CD8-positive, alpha-beta memory T cell (primary cell): Measurements from ENCODE around the gene CDC23. TPM values are rescaled to one million over a fixed set of nuclear protein-coding genes. Genes with fewer than 3 reads are reported as not detected.

Source experiments
- CTCF ChIA-PET: fragments of 350-600 bp; sonication (Branson Sonifier 250); formaldehyde crosslinking; loops from one replicate; lab custom pipeline; 2021; ENCODE audit warnings: antibody characterized with exemption; lab: Charles Lee
- POLR2A ChIA-PET: fragments of 350-600 bp; sonication (Branson Sonifier 250); formaldehyde crosslinking; loops from one replicate; lab custom pipeline; 2021; ENCODE audit warnings: antibody characterized with exemption; lab: Charles Lee
- DNase-seq, 5 donors: peaks; one replicate each; pipeline versions ENCODE4 v3.0.0 to v3.0.0-alpha.2; 2020 to 2022; ENCODE audit warnings: mixed read lengths in 1 of 5
- H3K27ac ChIP-seq: one replicate; pipeline ENCODE4 v1.7.0; 2013; ENCODE audit warnings: low read depth, mild to moderate bottlenecking, low read length, moderate library complexity
- H3K27me3 ChIP-seq: 2 replicates; pipeline ENCODE4 v1.7.0; 2013; ENCODE audit warnings: low read length, mild to moderate bottlenecking; ENCODE audit not compliant: insufficient read depth, poor library complexity, severe bottlenecking
- H3K36me3 ChIP-seq: 2 replicates; pipeline ENCODE4 v1.7.0; 2013; ENCODE audit warnings: mild to moderate bottlenecking, low read length, moderate library complexity; ENCODE audit not compliant: insufficient read depth
- H3K4me1 ChIP-seq: 2 replicates; pipeline ENCODE4 v1.7.0; 2013; ENCODE audit warnings: mild to moderate bottlenecking, low read length, moderate library complexity; ENCODE audit not compliant: insufficient read depth
- H3K4me3 ChIP-seq: 2 replicates; pipeline ENCODE4 v1.7.0; 2013; ENCODE audit warnings: mild to moderate bottlenecking, low read length
- H3K9me3 ChIP-seq: 2 replicates; pipeline ENCODE4 v1.7.0; 2013; ENCODE audit warnings: mild to moderate bottlenecking, low read length
- H3K27ac Mint-ChIP-seq, 8 donors: one replicate each; pipeline ENCODE4 v1.8.0; 2020 to 2021; ENCODE audit warnings: mixed read lengths in 8 of 8, mild to moderate bottlenecking in 6 of 8, inconsistent platforms in 3 of 8, moderate library complexity in 3 of 8
- H3K27me3 Mint-ChIP-seq, 2 donors: one replicate each; pipeline ENCODE4 v1.8.0; 2020 to 2021; ENCODE audit warnings: mixed read lengths in 2 of 2, mild to moderate bottlenecking in 1 of 2, moderate library complexity in 1 of 2
- H3K36me3 Mint-ChIP-seq, 3 donors: one replicate each; pipeline ENCODE4 v1.8.0; 2020 to 2021; ENCODE audit warnings: mixed read lengths in 3 of 3, inconsistent platforms in 1 of 3, mild to moderate bottlenecking in 1 of 3
- H3K4me1 Mint-ChIP-seq, 3 donors: one replicate each; pipeline ENCODE4 v1.8.0; 2020 to 2021; ENCODE audit warnings: mixed read lengths in 3 of 3, inconsistent platforms in 1 of 3, mild to moderate bottlenecking in 1 of 3
- H3K4me3 Mint-ChIP-seq, 7 donors: one replicate each; pipeline ENCODE4 v1.8.0; 2020 to 2021; ENCODE audit warnings: mixed read lengths in 7 of 7, mild to moderate bottlenecking in 6 of 7, moderate library complexity in 4 of 7, inconsistent platforms in 2 of 7
- H3K9me3 Mint-ChIP-seq, 5 donors: one replicate each; pipeline ENCODE4 v1.8.0; 2020 to 2022; ENCODE audit warnings: mixed read lengths in 5 of 5, mild to moderate bottlenecking in 3 of 5, moderate library complexity in 2 of 5, inconsistent platforms in 1 of 5
- polyA plus RNA-seq: library from polyadenylated mRNA; unstranded; fragments of 300-500 nt; fragmentation: Illumina TruSeq; gene quantifications from one replicate; pipeline ENCODE4 v1.2.3, GENCODE V29; 2021
- total RNA-seq, 2 experiments: library from RNA; stranded (reverse); gene quantifications; one replicate each; pipeline ENCODE4 v1.2.3, GENCODE V29; 2021

CDC23 gene
- total and polyA plus RNA-seq, 3 experiments from 2014 or later = 21.9 to 49.7 (median 48.7) TPM

DNA sequence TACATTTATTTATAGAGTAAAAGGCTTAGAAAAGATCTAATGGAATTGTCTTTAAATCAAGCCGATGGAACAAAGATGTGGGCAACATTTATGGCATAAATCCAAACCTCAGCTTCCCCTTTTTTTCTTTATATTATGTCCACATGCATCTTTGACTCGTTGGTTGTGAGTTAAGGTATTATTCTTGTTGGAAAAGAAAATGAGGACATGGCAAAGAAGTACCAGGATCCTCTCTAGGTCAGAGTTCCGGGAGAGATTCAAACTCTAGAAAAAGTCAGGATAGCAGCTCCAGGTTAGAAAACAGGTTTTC, 73.4 kb downstream of the CDC23 start:
- no peak overlapping the region for H3K4me3 Mint-ChIP-seq
- no peak overlapping the region for H3K27ac Mint-ChIP-seq
- peaks cover 20 to 28% of the 10 kb centered on the region in 2 donors for H3K27me3 Mint-ChIP-seq
- CTCF ChIA-PET = interaction anchor here (0.7 kb wide), 1 partner anchor 104 kb away, joined by 4 read pairs; no protein-coding TSS in a partner anchor
- Histone ChIP-seq H3K9me3 (no peaks in the 10 kb centered on the region), H3K27me3 (no peaks in the 10 kb centered on the region), H3K4me1 (no peaks in the 10 kb centered on the region), H3K36me3 (no peaks in the 10 kb centered on the region), H3K4me3 (no peak overlapping the region), H3K27ac (no peak overlapping the region)
- no peak for DNase-seq
- POLR2A ChIA-PET = interaction anchor here (0.6 kb wide), 1 partner anchor 17 kb away, joined by 4 read pairs; no protein-coding TSS in a partner anchor
- no peaks in the 10 kb centered on the region for H3K4me1 Mint-ChIP-seq
- H3K36me3 Mint-ChIP-seq = peaks cover 0 to 3% (median 0%) of the 10 kb centered on the region in 3 donors
- no peaks in the 10 kb centered on the region for H3K9me3 Mint-ChIP-seq

- POLR2A ChIA-PET = interaction anchor here (0.6 kb wide), 1 partner anchor 17 kb away, joined by 4 read pairs; no protein-coding TSS in a partner anchor
- Mint-ChIP-seq H3K4me3 (no peak within 1 kb of the TSS), H3K27me3 (peaks cover 20 to 28% of the 10 kb centered on the region in 2 donors), H3K9me3 (no peaks in the 10 kb centered on the region), H3K27ac (no peak within 1 kb of the TSS), H3K36me3 (peaks cover 0 to 3% (median 0%) of the 10 kb centered on the region in 3 donors), H3K4me1 (no peaks in the 10 kb centered on the region)
- CTCF ChIA-PET = interaction anchor here (0.7 kb wide), 1 partner anchor 104 kb away, joined by 4 read pairs; no protein-coding TSS in a partner anchor
- no peaks in the 10 kb centered on the region for H3K36me3 ChIP-seq
- H3K9me3 ChIP-seq = no peaks in the 10 kb centered on the region
- no peaks in the 10 kb centered on the region for H3K27me3 ChIP-seq
- H3K4me3 ChIP-seq = no peak within 1 kb of the TSS
- no peaks in the 10 kb centered on the region for H3K4me1 ChIP-seq
- DNase-seq = no peak
- H3K27ac ChIP-seq = no peak within 1 kb of the TSS
These were observed 74.0 kb downstream of the CDC23 start, which contains the start of gene NME5 for GRCh38 chr5:138138949-138139780. TSS of gene NME5 (minus strand) at chr5:138139428. CDS start at chr5:138138780, 648 bp downstream.

Other genes with a start within 250 kb of the CDC23 start
- gene FAM13B, start 180.2 kb downstream of the CDC23 start, total RNA-seq = 10 to 100 TPM; 25.3 to 28.9 TPM
- gene FAM13B, start 180.2 kb downstream of the CDC23 start, polyA plus RNA-seq = 37.2 TPM
- gene WNT8A, start 129.3 kb downstream of the CDC23 start, total RNA-seq = not detected
- gene WNT8A, start 129.3 kb downstream of the CDC23 start, polyA plus RNA-seq = not detected
- not detected for gene NME5, start 73.9 kb downstream of the CDC23 start, total RNA-seq
- gene NME5, start 73.9 kb downstream of the CDC23 start, polyA plus RNA-seq = not detected
- 10 to 100 TPM; 62.6 to 64.8 TPM for gene BRD8, start 34.7 kb downstream of the CDC23 start, total RNA-seq
- 23.2 TPM for gene BRD8, start 34.7 kb downstream of the CDC23 start, polyA plus RNA-seq
- gene KIF20A, start 34.2 kb downstream of the CDC23 start, total RNA-seq = 10 to 100 TPM; 27.2 to 29.3 TPM
- gene KIF20A, start 34.2 kb downstream of the CDC23 start, polyA plus RNA-seq = 0.13 TPM
- gene GFRA3, start 61.3 kb upstream of the CDC23 start, total RNA-seq = not detected
- gene GFRA3, start 61.3 kb upstream of the CDC23 start, polyA plus RNA-seq = not detected
- 1 to 10 TPM; 4.3 to 5.3 TPM for gene CDC25C, start 118.5 kb upstream of the CDC23 start, total RNA-seq
- gene CDC25C, start 118.5 kb upstream of the CDC23 start, polyA plus RNA-seq = not detected
- gene FAM53C, start 124.9 kb upstream of the CDC23 start, total RNA-seq = 10 to 100 TPM; 29.5 to 32.2 TPM
- gene FAM53C, start 124.9 kb upstream of the CDC23 start, polyA plus RNA-seq = 20.6 TPM
- gene KDM3B, start 139.4 kb upstream of the CDC23 start, total RNA-seq = 10 to 100 TPM; 42.4 to 44.7 TPM
- 14.7 TPM for gene KDM3B, start 139.4 kb upstream of the CDC23 start, polyA plus RNA-seq
- gene REEP2, start 225.7 kb upstream of the CDC23 start, total RNA-seq = 1 to 10 TPM; 5.0 to 6.6 TPM
- 0.24 TPM for gene REEP2, start 225.7 kb upstream of the CDC23 start, polyA plus RNA-seq